Nephron progenitor cell (in vitro differentiated cells): ENCODE measurements around the gene ACSF3.

ENCODE experiments used
- DNase-seq: peaks from one replicate; pipeline ENCODE4 v3.0.0; 2021
- H3K27ac Mint-ChIP-seq: 2 replicates; pipeline ENCODE4 v1.8.0; 2021; ENCODE audit warnings: mild to moderate bottlenecking, moderate library complexity, mixed read lengths
- H3K27me3 Mint-ChIP-seq: 2 replicates; pipeline ENCODE4 v1.8.0; 2021; ENCODE audit warnings: mild to moderate bottlenecking, low read depth, mixed read lengths; ENCODE audit not compliant: poor library complexity
- H3K36me3 Mint-ChIP-seq: 2 replicates; pipeline ENCODE4 v1.8.0; 2021; ENCODE audit warnings: low read depth, mixed read lengths
- H3K4me1 Mint-ChIP-seq: 2 replicates; pipeline ENCODE4 v1.8.0; 2021; ENCODE audit warnings: mixed read lengths
- H3K4me3 Mint-ChIP-seq: 2 replicates; pipeline ENCODE4 v1.8.0; 2021; ENCODE audit warnings: mild to moderate bottlenecking, moderate library complexity, mixed read lengths
- H3K9me3 Mint-ChIP-seq: 2 replicates; pipeline ENCODE4 v1.8.0; 2021; ENCODE audit warnings: mild to moderate bottlenecking, moderate library complexity, mixed read lengths
- CTCF ChIP-seq: fragments of 200-600 bp; sonication (generic); IDR thresholded peaks from 2 replicates; pipeline ENCODE4 v1.5.0; 2021; ENCODE audit warnings: antibody characterized with exemption

Gene ACSF3

GRCh38 chr16:89054261-89054661 lies 39.4 kb upstream of the ACSF3 start:
- no peak for DNase-seq
- Mint-ChIP-seq H3K27ac (no peak overlapping the region), H3K4me3 (no peak overlapping the region), H3K36me3 (no peaks in the 10 kb centered on the region), H3K9me3 (no peaks in the 10 kb centered on the region), H3K27me3 (peaks cover 13% of the 10 kb centered on the region), H3K4me1 (peaks cover 11% of the 10 kb centered on the region)
- TF ChIP-seq CTCF, result no peak

- no peak overlapping the region for H3K27ac Mint-ChIP-seq
- H3K27me3 Mint-ChIP-seq, result peaks cover 15% of the 10 kb centered on the region
- no peak overlapping the region for H3K4me3 Mint-ChIP-seq
- peaks cover 9% of the 10 kb centered on the region for H3K4me1 Mint-ChIP-seq
- H3K9me3 Mint-ChIP-seq, result no peaks in the 10 kb centered on the region
- no peaks in the 10 kb centered on the region for H3K36me3 Mint-ChIP-seq
- DNase-seq, result no peak
- TF ChIP-seq CTCF, result no peak
These were observed 38.9 kb upstream of the ACSF3 start for GRCh38 chr16:89054714-89055113.

- no peaks in the 10 kb centered on the region for H3K9me3 Mint-ChIP-seq
- no peak for TF ChIP-seq CTCF
- peaks cover 20% of the 10 kb centered on the region for H3K27me3 Mint-ChIP-seq
- no peak overlapping the region for H3K27ac Mint-ChIP-seq
- H3K36me3 Mint-ChIP-seq, result no peaks in the 10 kb centered on the region
- no peak for DNase-seq
- H3K4me3 Mint-ChIP-seq, result no peak overlapping the region
- peaks cover 12% of the 10 kb centered on the region for H3K4me1 Mint-ChIP-seq
These were observed 38.3 kb upstream of the ACSF3 start for GRCh38 chr16:89055313-89055712.

- H3K9me3 Mint-ChIP-seq, result no peaks in the 10 kb centered on the region
- no peak for TF ChIP-seq CTCF
- no peak overlapping the region for H3K27ac Mint-ChIP-seq
- H3K27me3 Mint-ChIP-seq, result peaks cover 28% of the 10 kb centered on the region
- H3K36me3 Mint-ChIP-seq, result no peaks in the 10 kb centered on the region
- H3K4me3 Mint-ChIP-seq, result no peak overlapping the region
- peaks cover 19% of the 10 kb centered on the region for H3K4me1 Mint-ChIP-seq
- DNase-seq, result no peak
These were observed 37.6 kb upstream of the ACSF3 start for GRCh38 chr16:89055894-89056555.

- Mint-ChIP-seq H3K4me1 (peaks cover 25% of the 10 kb centered on the region), H3K4me3 (no peak overlapping the region), H3K27me3 (peaks cover 33% of the 10 kb centered on the region), H3K9me3 (no peaks in the 10 kb centered on the region), H3K36me3 (no peaks in the 10 kb centered on the region), H3K27ac (no peak overlapping the region)
- no peak for TF ChIP-seq CTCF
- DNase-seq, result no peak
These were observed 37.1 kb upstream of the ACSF3 start for GRCh38 chr16:89056592-89056991.

GRCh38 chr16:89057738-89058137 lies 35.9 kb upstream of the ACSF3 start:
- Mint-ChIP-seq H3K36me3 (no peaks in the 10 kb centered on the region), H3K27ac (no peak overlapping the region)
- no peak for DNase-seq

More at GRCh38 chr16:89057738-89058137, 35.9 kb upstream of the ACSF3 start:
- H3K9me3 Mint-ChIP-seq, result no peaks in the 10 kb centered on the region
- peaks cover 37% of the 10 kb centered on the region for H3K4me1 Mint-ChIP-seq
- no peak overlapping the region for H3K4me3 Mint-ChIP-seq
- no peak for TF ChIP-seq CTCF
- peaks cover 32% of the 10 kb centered on the region for H3K27me3 Mint-ChIP-seq
